GM23338 (cell line): ENCODE measurements around the gene SZT2.

Experiments
- CREB1 ChIP-seq: fragments of 250-450 bp; sonication (Bioruptor Pico); IDR thresholded peaks from 2 replicates; pipeline ENCODE4 v1.5.0; 2020; ENCODE audit warnings: low read depth, mild to moderate bottlenecking, moderate library complexity
- CTCF ChIP-seq, 2 experiments: fragments of 200-600 bp in 1 of 2; sonication (generic) in 1 of 2; conservative IDR thresholded peaks; 2 replicates each; pipeline versions ENCODE4 v1.5.1 to v1.6.1; 2016 to 2017; ENCODE audit warnings: antibody characterized with exemption in 2 of 2, low read depth in 2 of 2, mild to moderate bottlenecking in 2 of 2, moderate library complexity in 1 of 2
- ETS1 ChIP-seq: IDR thresholded peaks from 2 replicates; pipeline ENCODE4 v1.6.1; 2016; ENCODE audit warnings: antibody characterized with exemption
- EZH2 ChIP-seq: fragments of 200-600 bp; sonication (generic); IDR thresholded peaks from one replicate; pipeline ENCODE4 v1.8.0; 2017; ENCODE audit warnings: antibody characterized with exemption, mild to moderate bottlenecking, low read depth; ENCODE audit not compliant: unreplicated experiment
- EZH2phosphoT487 ChIP-seq: fragments of 200-600 bp; sonication (generic); IDR thresholded peaks from one replicate; pipeline ENCODE4 v1.8.1; 2018; ENCODE audit warnings: antibody characterized with exemption; ENCODE audit not compliant: unreplicated experiment
- JUNB ChIP-seq: IDR thresholded peaks from one replicate; pipeline ENCODE4 v1.6.1; 2016; ENCODE audit warnings: antibody characterized with exemption; ENCODE audit not compliant: unreplicated experiment
- POLR2AphosphoS5 ChIP-seq: IDR thresholded peaks from 2 replicates; pipeline ENCODE4 v1.6.1; 2016; ENCODE audit warnings: antibody characterized with exemption, low read depth
- REST ChIP-seq: IDR thresholded peaks from one replicate; pipeline ENCODE4 v1.6.1; 2018; ENCODE audit warnings: antibody characterized with exemption; ENCODE audit not compliant: unreplicated experiment
- STAT1 ChIP-seq: IDR thresholded peaks from one replicate; pipeline ENCODE4 v1.6.1; 2016; ENCODE audit warnings: antibody characterized with exemption; ENCODE audit not compliant: unreplicated experiment
- ZNF114 ChIP-seq: fragments of 250-450 bp; sonication (Bioruptor Pico); IDR thresholded peaks from 2 replicates; pipeline ENCODE4 v1.5.0; 2020; ENCODE audit warnings: mild to moderate bottlenecking, moderate library complexity
- ZNF462 ChIP-seq: fragments of 250-450 bp; sonication (Bioruptor Pico); IDR thresholded peaks from 2 replicates; pipeline ENCODE4 v1.5.0; 2020; ENCODE audit warnings: mild to moderate bottlenecking, moderate library complexity

- TF ChIP-seq EZH2 (no peak), POLR2AphosphoS5 (no peak), EZH2phosphoT487 (no peak), CTCF (conservative IDR thresholded peaks at IDR 0.05; ENCODE audit: low read depth in 2 of 2) (no peak), CREB1 (no peak), JUNB (no peak), REST (no peak), ZNF462 (CRISPR knock-in tag) (no peak), STAT1 (no peak), ETS1 (no peak), ZNF114 (CRISPR knock-in tag) (no peak)
Observed at GRCh38 chr1:43404353-43404752, 14.7 kb downstream of the SZT2 start.
